GM18907 (cell line): ENCODE results near the gene ANP32E.
A peak's percentile ranks its signal among the peaks of the same experiment; 100 is the strongest.

ENCODE experiments used
- ATAC-seq: cut with Tn5 transposase; IDR thresholded peaks from one replicate; pipeline ENCODE4 v1.9.1; 2021; ENCODE audit warnings: mild to moderate bottlenecking, moderate library complexity; ENCODE audit not compliant: unreplicated experiment

The ANP32E gene

GRCh38 chr1:150235852-150236613 is at the start of gene ANP32E:
ANP32E (minus strand) TSS chr1:150236112; CDS start chr1:150235786, 326 bp downstream.
- ATAC-seq = peak; percentile 82

- no peak for ATAC-seq
Observed at GRCh38 chr1:150283260-150283659, 47.3 kb upstream of the ANP32E start.

GRCh38 chr1:150282558-150282958 is 46.6 kb upstream of the ANP32E start:
- ATAC-seq = no peak

GRCh38 chr1:150281758-150282557 is 46.0 kb upstream of the ANP32E start, which contains the start of gene CIART:
CIART (plus strand) TSS chr1:150282554; CDS start chr1:150283268, 714 bp downstream.
- ATAC-seq = peak; percentile 80

GRCh38 chr1:150281221-150281757 is 45.4 kb upstream of the ANP32E start:
- no peak for ATAC-seq

- ATAC-seq = no peak
Observed at GRCh38 chr1:150280138-150280707, 44.3 kb upstream of the ANP32E start.

- ATAC-seq = no peak
Observed at GRCh38 chr1:150273311-150273710, 37.4 kb upstream of the ANP32E start.

GRCh38 chr1:150271291-150271959 is 35.5 kb upstream of the ANP32E start:
- ATAC-seq = no peak

- no peak for ATAC-seq
Observed at GRCh38 chr1:150269451-150269850, 33.5 kb upstream of the ANP32E start.

GRCh38 chr1:150268705-150269403 is 32.9 kb upstream of the ANP32E start, which contains the start of gene APH1A:
APH1A (minus strand) TSS chr1:150269016; CDS start chr1:150268810, 206 bp downstream.
- peak; percentile 88 for ATAC-seq

- peak; percentile 15 for ATAC-seq
Observed at GRCh38 chr1:150268340-150268704, 32.4 kb upstream of the ANP32E start.

- ATAC-seq = no peak
Observed at GRCh38 chr1:150267896-150268295, 32.0 kb upstream of the ANP32E start.

- ATAC-seq = no peak
Observed at GRCh38 chr1:150263549-150263948, 27.6 kb upstream of the ANP32E start.

GRCh38 chr1:150262388-150263320 is 26.7 kb upstream of the ANP32E start:
- ATAC-seq = no peak

- no peak for ATAC-seq
Observed at GRCh38 chr1:150261367-150261766, 25.5 kb upstream of the ANP32E start.

- ATAC-seq = no peak
Observed at GRCh38 chr1:150259758-150260669, 24.1 kb upstream of the ANP32E start.

- ATAC-seq = no peak
Observed at GRCh38 chr1:150259217-150259616, 23.3 kb upstream of the ANP32E start.
